MV-4-11 (cell line): ENCODE data around the gene MTMR10.

Experiments
- DNase-seq: peaks from one replicate; lab custom pipeline; 2025; lab: John Stamatoyannopoulos, UW

MTMR10 gene, protein sequence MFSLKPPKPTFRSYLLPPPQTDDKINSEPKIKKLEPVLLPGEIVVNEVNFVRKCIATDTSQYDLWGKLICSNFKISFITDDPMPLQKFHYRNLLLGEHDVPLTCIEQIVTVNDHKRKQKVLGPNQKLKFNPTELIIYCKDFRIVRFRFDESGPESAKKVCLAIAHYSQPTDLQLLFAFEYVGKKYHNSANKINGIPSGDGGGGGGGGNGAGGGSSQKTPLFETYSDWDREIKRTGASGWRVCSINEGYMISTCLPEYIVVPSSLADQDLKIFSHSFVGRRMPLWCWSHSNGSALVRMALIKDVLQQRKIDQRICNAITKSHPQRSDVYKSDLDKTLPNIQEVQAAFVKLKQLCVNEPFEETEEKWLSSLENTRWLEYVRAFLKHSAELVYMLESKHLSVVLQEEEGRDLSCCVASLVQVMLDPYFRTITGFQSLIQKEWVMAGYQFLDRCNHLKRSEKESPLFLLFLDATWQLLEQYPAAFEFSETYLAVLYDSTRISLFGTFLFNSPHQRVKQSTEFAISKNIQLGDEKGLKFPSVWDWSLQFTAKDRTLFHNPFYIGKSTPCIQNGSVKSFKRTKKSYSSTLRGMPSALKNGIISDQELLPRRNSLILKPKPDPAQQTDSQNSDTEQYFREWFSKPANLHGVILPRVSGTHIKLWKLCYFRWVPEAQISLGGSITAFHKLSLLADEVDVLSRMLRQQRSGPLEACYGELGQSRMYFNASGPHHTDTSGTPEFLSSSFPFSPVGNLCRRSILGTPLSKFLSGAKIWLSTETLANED

DNA sequence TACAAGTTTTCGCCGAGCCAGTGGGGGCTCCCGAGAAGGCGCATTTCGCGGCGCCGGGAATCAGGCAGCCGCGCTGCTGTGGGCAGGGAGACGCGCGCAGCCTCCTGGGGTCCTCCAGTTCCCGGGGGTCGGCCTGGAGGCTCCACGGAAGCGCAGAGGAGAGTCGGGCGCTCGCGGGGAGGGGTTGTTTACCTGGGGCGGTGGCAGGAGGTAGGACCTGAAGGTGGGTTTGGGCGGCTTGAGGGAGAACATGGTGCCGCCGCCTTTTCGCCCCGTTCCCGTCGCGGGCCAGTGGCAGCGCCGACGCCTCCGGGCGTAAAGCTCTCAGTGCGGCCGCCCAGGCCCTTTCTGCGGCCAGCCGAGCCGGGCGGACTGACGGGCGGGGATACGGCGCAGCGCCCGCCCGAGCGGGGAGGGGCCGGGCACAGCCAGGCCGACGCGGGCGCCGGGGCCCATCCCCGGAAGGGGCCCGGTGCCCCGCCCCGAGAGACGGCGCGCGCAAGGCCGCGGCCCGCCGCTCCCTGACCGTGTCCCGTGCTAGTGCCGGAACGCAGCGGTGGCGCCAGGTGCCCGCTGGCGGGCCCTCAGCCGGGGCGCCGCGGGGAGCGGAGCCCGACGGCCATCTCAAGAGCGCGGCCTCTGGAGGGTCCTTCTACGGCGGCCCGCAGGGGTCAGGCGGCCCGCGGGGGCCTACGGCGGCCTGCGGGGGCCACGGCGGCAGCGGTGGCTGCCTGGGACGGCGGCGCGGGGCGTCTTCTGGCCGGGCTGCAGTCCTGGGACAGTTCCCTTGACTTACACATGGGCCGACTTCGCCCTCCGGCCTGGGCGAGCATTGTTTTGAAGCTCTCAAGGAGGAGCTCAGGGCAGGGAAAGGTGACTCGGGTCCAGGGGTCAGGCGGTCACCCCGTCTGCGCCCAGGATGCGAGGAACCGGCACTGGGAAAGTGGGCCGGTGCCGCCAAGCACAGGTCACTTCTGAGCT, at the start of gene MTMR10:
TSS of gene MTMR10 (minus strand) at position 374 of the 981 bp plus-strand sequence. CDS start at position 252, 122 bp downstream.
- DNase-seq, result peak; percentile 60

DNA sequence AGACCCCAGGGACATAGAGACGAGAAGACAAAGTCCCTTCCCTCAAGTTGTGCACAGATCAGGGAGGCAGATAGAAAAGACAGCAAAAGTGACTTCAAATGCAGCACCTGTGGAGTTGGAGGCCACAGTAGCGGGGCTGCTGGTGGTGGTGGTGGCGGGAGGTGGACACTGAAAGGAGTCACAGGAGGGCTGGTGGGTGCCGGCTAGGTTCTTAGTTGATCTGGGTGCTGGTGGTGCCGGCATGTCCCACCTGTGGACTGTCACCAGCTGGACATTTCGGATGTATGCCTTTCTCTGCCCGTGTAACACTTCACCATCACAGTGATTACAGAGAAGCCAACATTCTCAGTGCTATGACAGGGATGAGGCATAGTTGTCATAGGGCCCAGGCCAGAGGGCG, 49.2 kb upstream of the MTMR10 start:
- no peak for DNase-seq

DNA sequence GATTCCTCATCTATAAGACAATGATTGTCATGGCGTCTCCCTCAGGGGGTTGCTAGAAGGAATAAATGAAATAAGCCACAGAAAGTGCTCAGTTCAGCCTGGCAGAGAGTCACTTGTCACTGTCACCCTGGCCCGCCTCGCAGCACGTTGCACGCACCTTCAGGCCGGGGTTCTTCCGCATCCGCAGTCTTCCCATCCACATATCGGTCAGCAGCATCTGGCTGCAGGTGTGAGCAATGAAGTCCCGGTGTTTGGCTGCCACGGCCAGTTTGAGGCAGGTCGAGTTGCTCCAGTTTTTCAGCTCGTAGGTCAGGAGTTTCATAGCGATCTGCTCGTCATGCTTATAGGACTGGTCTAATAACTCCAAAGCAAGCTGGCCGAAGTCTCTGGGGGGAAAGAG, 48.5 kb upstream of the MTMR10 start:
- DNase-seq, result no peak

DNA sequence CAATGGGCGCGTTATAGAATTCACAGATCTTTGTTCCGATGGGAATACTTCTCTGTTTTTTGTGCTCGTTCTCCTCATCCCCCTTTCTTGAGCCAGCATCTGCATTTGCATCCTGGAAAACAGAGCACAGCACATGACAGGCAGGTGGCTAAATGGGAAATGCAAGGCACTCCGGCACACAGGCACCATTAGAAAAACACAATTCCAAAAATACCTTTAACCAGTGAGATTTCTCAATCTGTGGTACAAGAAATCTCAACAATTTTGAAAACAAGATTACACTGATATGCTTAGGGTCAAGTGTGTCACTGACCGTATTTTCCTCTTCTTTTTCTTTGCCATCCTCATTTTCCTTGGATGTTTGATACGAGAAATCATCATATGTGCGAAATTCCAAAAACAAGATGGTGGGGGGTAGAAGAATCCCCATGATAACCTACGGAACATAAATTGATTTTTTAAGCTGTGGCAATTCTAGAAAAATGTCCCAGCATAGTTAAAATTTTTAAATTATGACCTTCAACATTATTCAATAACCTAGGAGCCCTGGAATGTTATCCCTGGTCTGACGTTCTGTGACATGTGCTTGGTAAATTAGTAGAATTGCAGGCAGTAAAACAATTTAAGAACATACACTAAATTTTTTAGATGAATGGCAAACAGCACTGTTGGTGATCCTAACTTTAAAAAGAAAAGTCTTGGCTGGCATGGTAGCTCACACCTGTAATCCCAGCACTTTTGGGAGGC, 46.5 kb upstream of the MTMR10 start:
- no peak for DNase-seq

DNA sequence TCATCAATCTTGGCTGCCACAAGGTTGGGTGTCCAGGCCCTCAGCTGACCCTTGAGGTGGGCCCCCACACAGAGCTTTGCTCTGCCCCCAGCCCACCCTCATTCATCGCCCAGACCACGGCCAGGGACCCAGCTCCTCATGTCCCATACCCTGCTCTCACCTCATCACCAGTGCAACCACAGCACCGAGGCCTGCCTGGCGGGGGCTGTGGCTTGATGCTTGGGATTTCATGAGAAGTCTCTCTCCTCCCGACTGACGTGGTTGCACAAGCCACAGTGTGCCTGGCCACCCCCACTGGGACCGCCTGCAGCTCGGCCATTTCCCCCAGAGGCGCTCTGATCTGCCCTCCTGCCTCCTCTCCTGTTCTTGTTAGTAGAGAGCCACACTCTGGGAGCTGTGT, 45.4 kb upstream of the MTMR10 start:
- no peak for DNase-seq

DNA sequence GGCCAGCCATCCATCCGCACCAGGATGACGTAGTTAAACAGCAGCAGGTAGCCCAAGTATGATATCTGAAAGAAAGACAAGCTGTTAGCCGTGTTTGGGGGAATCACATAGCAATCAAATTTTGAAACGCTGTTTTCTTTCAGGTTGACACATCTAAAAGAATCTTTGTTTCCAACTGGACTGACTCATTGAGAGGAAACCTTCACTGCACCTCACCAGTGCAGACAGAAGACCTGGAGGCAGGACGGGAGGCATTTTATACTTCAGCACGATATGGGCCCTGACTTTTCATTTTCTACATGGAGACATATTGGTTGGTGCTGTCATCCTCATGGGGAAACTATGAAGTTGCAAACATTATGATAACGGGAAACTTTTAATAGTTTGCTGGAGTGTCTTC, 44.2 kb upstream of the MTMR10 start:
- DNase-seq, result no peak

DNA sequence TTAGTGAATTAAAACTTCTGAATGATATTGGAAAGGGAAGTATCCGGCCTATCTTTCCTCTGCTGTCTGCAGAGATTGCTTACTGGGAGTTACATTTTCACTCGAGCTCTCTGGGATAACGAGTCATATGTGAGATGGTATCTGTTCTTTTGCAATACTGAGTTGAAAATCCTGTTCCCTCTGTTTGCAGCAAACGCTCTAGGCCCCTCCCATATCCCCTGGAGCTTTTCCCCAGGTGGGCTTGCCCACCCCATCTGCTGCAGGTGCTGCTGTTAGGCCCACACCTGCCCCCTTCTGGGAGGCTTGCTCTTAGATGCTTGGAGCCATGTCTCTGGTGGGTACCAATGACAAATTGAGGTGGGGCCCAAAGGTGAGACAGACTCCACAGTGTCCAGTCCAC, 42.7 kb upstream of the MTMR10 start:
- DNase-seq, result no peak

DNA sequence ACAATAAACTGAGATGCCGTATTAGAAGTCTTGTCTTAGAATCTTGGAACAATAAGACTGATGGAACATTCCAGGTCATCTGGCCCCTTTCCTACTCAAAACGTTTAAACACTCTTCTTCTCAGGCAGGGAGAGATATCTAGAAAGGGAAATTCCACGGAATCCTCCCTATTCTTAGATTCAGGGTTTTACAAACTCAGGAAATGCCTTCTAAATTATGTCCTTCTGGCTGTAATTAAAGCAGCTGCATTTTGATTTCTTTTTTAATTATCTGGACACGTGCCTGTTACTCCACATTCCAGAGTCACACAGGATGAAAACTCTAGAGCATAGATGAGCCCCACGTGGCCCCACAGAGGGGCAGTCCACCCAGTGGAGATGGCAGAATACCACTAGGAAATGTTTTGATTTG, 41.5 kb upstream of the MTMR10 start:
- no peak for DNase-seq

DNA sequence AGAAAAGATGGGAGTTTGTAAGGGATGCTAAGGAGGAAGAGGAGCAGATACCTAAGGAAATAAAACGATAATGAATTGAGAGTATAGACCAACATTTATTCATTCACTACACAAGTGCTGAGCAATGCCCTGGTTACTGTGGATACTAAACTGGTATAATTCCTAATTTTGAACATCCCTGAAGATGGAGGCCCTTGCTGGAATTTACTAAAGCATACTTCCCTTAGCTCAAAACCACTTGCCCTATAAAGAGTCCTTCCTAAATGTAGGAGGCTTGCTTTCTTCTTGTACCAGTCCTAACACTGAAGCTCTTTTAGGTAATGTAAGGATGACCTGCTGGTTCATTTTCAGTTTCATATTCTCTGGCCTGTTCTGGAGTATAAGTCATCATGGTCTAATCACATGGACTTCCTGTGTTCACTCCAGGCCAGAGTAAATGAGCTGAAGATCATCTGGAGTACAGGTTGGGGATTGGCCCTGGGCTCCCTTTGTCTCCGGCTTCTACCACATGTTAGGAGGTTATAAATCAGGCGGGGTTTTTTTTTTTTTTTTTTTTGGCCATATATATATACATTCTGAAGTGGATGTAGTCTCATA, 40.1 kb upstream of the MTMR10 start:
- peak; percentile 24 for DNase-seq

DNA sequence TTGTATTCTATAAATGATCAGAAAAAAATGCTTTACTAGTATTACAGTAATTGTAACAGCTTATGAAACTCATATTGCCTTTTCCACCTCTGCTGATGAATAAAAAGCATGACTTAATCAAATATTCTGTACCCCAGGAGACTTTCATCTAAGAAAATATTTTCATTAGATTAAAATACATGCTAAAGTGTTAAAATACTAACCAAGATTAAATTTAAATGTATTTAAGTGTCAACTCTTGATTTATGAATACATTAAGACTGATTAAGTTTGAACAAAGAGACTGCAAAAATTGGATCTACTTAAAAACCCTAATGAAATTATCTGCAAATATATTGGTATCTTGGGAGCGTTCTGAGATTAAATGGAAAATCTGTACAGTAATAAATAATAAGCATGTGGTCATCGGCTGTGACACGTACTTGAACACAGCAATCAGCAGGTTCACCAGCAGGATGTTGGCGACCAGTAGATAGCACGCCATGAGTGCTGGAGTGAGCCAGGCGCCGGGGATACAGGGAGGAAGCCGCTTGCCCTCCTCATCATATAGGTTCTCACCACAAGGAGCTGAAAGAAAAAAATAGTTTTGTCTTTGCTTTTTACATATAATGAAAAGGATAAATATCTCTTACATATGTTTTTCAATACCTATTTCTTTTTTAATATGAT, 36.6 kb upstream of the MTMR10 start:
- DNase-seq, result no peak

DNA sequence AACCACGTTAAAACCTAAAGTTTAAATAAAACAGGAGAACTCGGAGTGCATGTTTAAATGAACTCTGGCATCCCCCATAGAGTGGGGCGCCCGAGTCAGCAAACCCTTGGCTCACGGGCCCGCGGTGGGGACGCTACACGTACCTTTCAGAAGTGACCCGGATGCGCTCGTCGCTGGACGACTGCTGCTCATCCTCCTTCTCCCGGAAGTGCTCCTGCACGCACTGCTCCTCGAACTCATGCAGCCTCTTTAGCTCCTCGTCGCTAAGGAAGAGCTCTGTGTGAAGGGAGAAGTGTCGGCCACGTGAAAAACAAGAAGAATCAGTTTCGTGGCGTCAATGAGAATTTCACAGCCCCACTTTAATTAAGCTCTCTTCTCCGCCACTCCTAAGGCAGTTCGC, 34.6 kb upstream of the MTMR10 start:
- DNase-seq, result no peak

DNA sequence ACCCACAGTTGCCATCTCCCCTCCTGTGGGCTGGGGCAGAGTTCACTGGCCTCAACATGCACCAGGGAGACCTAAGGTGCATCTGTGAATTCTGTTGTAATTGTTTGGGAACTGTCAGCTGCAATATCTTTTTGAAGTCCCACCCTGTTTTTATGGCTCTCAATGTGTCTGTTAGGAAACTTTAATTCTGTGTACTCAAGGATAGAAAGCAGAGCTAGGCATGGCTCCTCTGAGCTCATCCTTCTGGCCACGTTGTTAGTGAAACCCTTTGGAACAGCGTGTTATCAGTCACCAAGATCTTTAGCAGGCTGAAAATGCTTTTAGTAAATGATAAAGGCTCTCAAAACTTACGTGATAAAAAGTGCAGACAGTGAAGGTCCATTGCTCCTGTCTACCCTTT, 33.6 kb upstream of the MTMR10 start:
- DNase-seq, result no peak

DNA sequence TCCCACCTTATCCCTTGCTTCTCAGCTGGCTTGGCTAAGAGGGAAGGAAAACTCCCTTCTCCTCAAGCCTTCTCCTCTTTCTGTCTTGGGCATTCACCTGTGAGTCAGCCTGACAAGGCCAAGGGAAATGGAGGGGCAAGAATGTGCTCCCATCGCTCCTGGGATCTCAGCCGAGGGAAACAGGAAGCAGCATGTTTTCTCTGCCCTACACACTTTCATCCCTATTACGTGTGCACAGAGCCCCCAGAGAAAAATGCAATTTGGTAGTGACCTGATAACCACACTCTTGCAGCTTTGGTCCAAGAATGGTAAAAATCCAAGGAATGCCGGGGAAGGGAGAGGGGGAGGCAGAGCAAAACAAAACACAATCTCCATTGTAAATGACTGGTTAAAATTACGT, 32.9 kb upstream of the MTMR10 start:
- DNase-seq, result no peak

DNA sequence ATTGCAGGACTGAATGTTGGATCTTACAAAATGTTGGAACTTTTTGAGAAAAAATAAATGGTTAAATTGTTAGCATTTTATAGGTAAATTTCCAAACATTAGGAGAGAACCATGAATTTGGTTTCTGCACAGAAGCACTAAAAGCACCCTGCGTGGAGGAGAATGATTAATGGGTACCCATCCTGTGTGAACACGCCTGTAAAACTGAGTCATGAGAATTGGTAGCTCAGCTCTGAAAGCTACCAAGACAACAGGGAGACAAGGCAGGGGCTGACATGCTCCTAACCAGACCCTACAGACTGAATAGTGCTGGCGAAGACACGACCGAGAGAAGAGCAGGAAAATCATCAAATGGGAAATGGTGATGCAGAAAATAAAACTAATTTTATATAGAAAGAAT, 32.4 kb upstream of the MTMR10 start:
- DNase-seq, result no peak

DNA sequence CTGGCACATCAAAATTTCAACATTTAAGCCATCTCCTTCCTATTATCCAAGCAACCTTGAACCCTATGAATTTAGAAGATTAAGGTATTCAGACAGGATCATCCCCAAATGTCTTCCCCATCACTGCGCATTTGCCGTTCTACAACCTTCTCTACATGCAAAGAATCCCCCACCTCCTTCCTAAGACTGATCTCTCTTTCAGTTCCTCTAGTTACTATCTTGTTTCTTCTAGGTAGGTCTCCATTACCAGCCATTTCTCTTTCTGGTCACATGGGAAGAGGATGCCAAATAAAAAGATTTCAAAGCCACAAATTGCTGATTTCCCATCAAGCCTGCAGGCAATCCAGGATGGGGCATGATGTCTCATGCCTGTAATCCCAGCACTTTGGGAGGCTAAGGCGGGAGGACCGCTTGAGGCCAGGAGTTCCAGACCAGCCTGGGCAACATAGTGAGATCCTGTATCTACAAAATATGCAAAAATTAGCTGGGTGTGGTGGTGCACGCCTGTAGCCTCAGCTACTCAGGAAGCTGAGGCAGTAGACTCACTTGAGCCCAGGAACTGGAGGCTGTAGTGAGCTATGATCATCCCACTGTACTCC, 29.7 kb upstream of the MTMR10 start:
- DNase-seq, result no peak

DNA sequence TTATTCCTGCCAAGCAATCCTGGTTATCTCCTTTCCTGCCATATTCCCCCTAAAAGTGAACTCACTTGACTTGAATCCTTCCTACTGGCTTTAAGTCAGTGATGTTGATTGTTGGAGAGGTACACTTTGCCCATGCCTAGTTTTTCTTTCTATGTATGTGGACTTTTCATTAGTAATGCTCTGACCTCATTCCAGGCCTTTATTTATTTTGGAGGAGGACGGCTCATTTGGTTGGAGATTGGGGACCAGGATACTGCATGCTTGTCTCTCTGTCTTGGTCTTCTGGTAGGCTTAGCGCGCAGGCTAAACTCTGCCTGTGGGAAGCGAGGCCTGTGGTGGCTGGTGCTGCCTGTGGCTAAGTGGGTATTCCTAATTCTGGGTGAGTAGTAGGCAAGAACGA, 29.1 kb upstream of the MTMR10 start:
- no peak for DNase-seq

DNA sequence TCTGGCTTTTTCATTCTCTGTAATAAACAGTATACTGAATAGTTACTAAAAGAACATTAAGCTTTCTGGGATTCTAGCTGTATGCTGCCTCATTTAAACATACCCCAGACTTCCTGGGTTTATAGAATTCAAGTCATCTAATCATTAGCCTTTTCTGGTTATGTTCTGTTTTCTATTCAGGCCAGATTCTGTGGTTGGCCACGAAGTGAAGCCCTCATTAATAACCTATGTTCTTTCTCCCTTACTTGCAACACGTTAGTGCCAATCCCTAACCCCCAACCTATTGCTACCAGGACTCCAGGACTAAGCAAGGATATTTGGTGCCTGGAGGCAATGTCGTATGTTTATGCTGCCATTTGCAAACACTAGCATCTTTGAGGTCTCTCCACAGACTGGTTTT, 28.6 kb upstream of the MTMR10 start:
- no peak for DNase-seq

DNA sequence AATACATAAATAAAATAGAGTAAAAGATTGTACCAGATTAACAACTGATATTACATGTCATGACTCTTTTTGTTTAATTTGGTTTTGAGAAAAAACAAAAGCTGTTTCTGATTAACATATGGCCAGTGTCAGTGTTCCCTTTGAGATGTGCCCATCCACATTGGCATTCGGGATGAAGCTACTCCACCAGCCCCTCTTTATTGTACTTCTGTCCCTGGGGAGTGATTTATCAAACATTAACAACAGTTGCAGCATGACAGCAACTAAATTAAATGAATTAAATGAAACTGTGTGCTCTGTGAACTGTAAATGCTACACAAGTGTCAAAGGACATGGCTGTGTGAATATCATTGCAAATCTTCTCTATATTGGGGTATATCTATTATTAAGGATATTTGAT, 25.9 kb upstream of the MTMR10 start:
- DNase-seq, result no peak

DNA sequence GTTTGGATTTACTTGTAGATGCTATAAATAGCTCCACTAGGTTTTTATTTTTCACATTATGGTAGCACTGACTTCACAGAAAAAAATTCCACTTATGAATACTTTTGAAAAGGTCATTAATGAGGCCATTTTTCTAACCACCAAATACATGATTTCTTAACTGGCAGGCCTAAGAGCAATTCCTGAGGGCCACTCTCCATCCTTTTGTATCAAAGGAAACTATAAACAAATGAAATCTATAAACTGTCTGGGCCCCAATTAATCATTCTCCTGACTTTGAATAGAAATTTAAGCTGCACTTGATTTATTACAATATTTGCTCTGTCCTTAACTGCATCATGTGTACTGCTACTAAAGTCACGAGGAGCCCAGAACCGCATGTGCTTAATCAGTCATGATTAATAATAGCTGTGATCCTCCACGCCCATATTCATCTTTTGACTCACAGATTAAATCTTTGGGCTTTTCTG, 25.1 kb upstream of the MTMR10 start:
- DNase-seq, result no peak

DNA sequence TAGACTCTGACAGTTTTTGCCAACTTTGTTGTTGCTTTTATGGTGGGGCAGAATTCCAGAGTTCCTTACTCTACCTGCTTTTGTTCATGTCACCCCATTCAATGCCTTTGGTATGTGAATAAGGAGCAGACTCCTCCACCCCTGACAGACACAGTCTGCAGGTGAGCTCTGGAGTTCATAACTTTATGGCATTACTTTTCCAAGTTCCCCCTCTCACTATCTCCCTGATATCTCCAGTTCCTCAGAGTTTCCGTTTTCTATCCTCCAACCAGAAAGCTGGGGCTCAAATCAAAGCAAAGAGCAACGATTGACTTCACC, 23.1 kb upstream of the MTMR10 start:
- no peak for DNase-seq
